IMR-90 (cell line): ENCODE data around the gene TRAPPC12. TPM values are rescaled to one million over a fixed set of nuclear protein-coding genes. Genes with fewer than 3 reads are reported as not detected.

Experiments
- ATAC-seq: fragments of 200-7000 bp; cut with Tn5 transposase; 2 replicates; pipeline ENCODE4 v1.9.1; 2020; ENCODE audit warnings: low read depth, mild to moderate bottlenecking, moderate library complexity
- BruUV-seq: library from RNA; stranded (reverse); fragments of 400-500 nt; replicated peaks from 2 replicates; lab custom pipeline; 2021; lab: Mats Ljungman, UMichigan
- CTCF ChIA-PET: fragments of 300-600 bp; formaldehyde crosslinking; extraction: SDS; loops from one replicate; lab custom pipeline; 2021; ENCODE audit warnings: antibody characterized with exemption; lab: Yijun Ruan, JAX
- POLR2A ChIA-PET: fragments of 300-600 bp; sonication (Branson Sonifier 250); formaldehyde crosslinking; loops from one replicate; lab custom pipeline; 2022; ENCODE audit warnings: antibody characterized with exemption; ENCODE audit not compliant: unreplicated experiment; lab: Charles Lee
- DNase-seq: peaks from one replicate; pipeline ENCODE4 v3.0.0; 2013
- H2AFZ ChIP-seq: replicated peaks from 2 replicates; pipeline ENCODE3; 2013; ENCODE audit warnings: low read length, mild to moderate bottlenecking; ENCODE audit not compliant: poor library complexity
- H2AK5ac ChIP-seq: 2 replicates; pipeline ENCODE4 v1.6.1; 2013; ENCODE audit warnings: low read depth, low read length, inconsistent platforms
- H2AK9ac ChIP-seq: replicated peaks from 2 replicates; pipeline ENCODE3; 2013; ENCODE audit warnings: mild to moderate bottlenecking, low read depth, low read length, moderate library complexity; ENCODE audit not compliant: poor library complexity
- H2BK120ac ChIP-seq: 2 replicates; pipeline ENCODE4 v1.6.1; 2013; ENCODE audit warnings: low read depth, low read length, inconsistent platforms
- H2BK15ac ChIP-seq: 3 replicates; pipeline ENCODE4 v1.6.1; 2013; ENCODE audit warnings: low read depth, low read length, inconsistent platforms
- H2BK20ac ChIP-seq: 2 replicates; pipeline ENCODE4 v1.6.1; 2013; ENCODE audit warnings: low read depth, mild to moderate bottlenecking, inconsistent platforms, low read length, moderate library complexity
- H2BK5ac ChIP-seq: 2 replicates; pipeline ENCODE4 v1.6.1; 2013; ENCODE audit warnings: mild to moderate bottlenecking, low read depth, low read length, inconsistent platforms; ENCODE audit not compliant: poor library complexity, severe bottlenecking
- H3K14ac ChIP-seq: replicated peaks from 2 replicates; pipeline ENCODE4 v1.6.1; 2013; ENCODE audit warnings: low read depth, low read length, inconsistent platforms
- H3K18ac ChIP-seq: 2 replicates; pipeline ENCODE4 v1.6.1; 2013; ENCODE audit warnings: low read depth, low read length, control low read depth
- H3K23ac ChIP-seq: 2 replicates; pipeline ENCODE4 v1.6.1; 2013; ENCODE audit warnings: low read depth, low read length, inconsistent platforms
- H3K27ac ChIP-seq: 2 replicates; pipeline ENCODE4 v1.5.1; 2013; ENCODE audit warnings: mild to moderate bottlenecking, control low read depth, low read length; ENCODE audit not compliant: insufficient read depth
- H3K27me3 ChIP-seq: 2 replicates; pipeline ENCODE4 v1.6.1; 2013; ENCODE audit warnings: low read length; ENCODE audit not compliant: control insufficient read depth, insufficient read depth
- H3K36me3 ChIP-seq: 2 replicates; pipeline ENCODE4 v1.6.1; 2013; ENCODE audit warnings: low read length, mixed read lengths; ENCODE audit not compliant: control insufficient read depth, insufficient read depth
- H3K4ac ChIP-seq: 2 replicates; pipeline ENCODE4 v1.6.1; 2013; ENCODE audit warnings: low read depth, low read length, inconsistent platforms
- H3K4me1 ChIP-seq: 2 replicates; pipeline ENCODE4 v1.6.1; 2013; ENCODE audit warnings: low read length, mixed read lengths; ENCODE audit not compliant: control insufficient read depth, insufficient read depth
- H3K4me2 ChIP-seq: 2 replicates; pipeline ENCODE4 v1.6.1; 2013; ENCODE audit warnings: low read depth, mild to moderate bottlenecking, control low read depth, low read length, moderate library complexity
- H3K4me3 ChIP-seq: 2 replicates; pipeline ENCODE4 v1.5.1; 2013; ENCODE audit warnings: low read depth, mild to moderate bottlenecking, control low read depth, low read length, moderate library complexity; ENCODE audit not compliant: insufficient read depth
- H3K56ac ChIP-seq: 2 replicates; pipeline ENCODE4 v1.6.1; 2013; ENCODE audit warnings: low read length, inconsistent platforms; ENCODE audit not compliant: insufficient read depth; ENCODE audit errors: extremely low read depth
- H3K79me1 ChIP-seq, 2 experiments: 2 replicates each; pipeline ENCODE4 v1.6.1; 2013; ENCODE audit warnings: low read length in 2 of 2, inconsistent platforms in 1 of 2, low read depth in 1 of 2
- H3K9ac ChIP-seq: 2 replicates; pipeline ENCODE4 v1.6.1; 2013; ENCODE audit warnings: low read depth, low read length, control low read depth
- H3K9me1 ChIP-seq: 2 replicates; pipeline ENCODE4 v1.6.1; 2013; ENCODE audit warnings: low read length, inconsistent platforms; ENCODE audit not compliant: insufficient read depth
- H3K9me3 ChIP-seq: 2 replicates; pipeline ENCODE4 v1.6.1; 2013; ENCODE audit warnings: low read length; ENCODE audit not compliant: control insufficient read depth, insufficient read depth
- H4K20me1 ChIP-seq: 2 replicates; pipeline ENCODE4 v1.6.1; 2013; ENCODE audit warnings: low read length, inconsistent platforms; ENCODE audit not compliant: insufficient read depth
- H4K5ac ChIP-seq: 2 replicates; pipeline ENCODE4 v1.6.1; 2013; ENCODE audit warnings: mild to moderate bottlenecking, low read depth, low read length, control low read depth
- H4K8ac ChIP-seq, 2 experiments: 2 replicates each; pipeline ENCODE4 v1.6.1; 2013; ENCODE audit warnings: low read depth in 2 of 2, low read length in 2 of 2, control low read depth in 1 of 2, inconsistent platforms in 1 of 2
- H4K91ac ChIP-seq: 2 replicates; pipeline ENCODE4 v1.6.1; 2013; ENCODE audit warnings: low read depth, low read length, inconsistent platforms; ENCODE audit not compliant: insufficient read depth
- FOS ChIP-seq: fragments of 150-350 bp; IDR thresholded peaks from 2 replicates; pipeline ENCODE4 v1.6.1; 2016; ENCODE audit warnings: low read depth, low read length
- MAFK ChIP-seq: IDR thresholded peaks from 2 replicates; pipeline ENCODE4 v1.6.1; 2012; ENCODE audit warnings: low read depth, low read length, improper control_type of control experiment
- POLR2A ChIP-seq: IDR thresholded peaks from 2 replicates; pipeline ENCODE4 v1.6.1; 2012; ENCODE audit warnings: mild to moderate bottlenecking, low read depth, low read length
- RAD21 ChIP-seq: IDR thresholded peaks from 2 replicates; pipeline ENCODE4 v1.6.1; 2012; ENCODE audit warnings: low read length, improper control_type of control experiment
- WGBS, 2 experiments: methylation state at CpG; one replicate each; pipeline versions ENCODE4 v1.1.5 to v1.1.7; 2013; ENCODE audit warnings: missing lambda C conversion rate in 2 of 2; ENCODE audit not compliant: insufficient read length in 1 of 2; ENCODE audit errors: extremely low coverage in 2 of 2; 5-methylcytosine and 5-hydroxymethylcytosine counted together
- dilution Hi-C: fragments of 300-500 bp; cut with HindIII; formaldehyde crosslinking; loops from one replicate; pipeline ENCODE4 v1.14.3; 2018; ENCODE audit warnings: low sequenced_read_pairs; ENCODE audit not compliant: unreplicated experiment
- in situ Hi-C: fragments of 300-500 bp; cut with MboI; formaldehyde crosslinking; loops from 3 replicates; pipeline ENCODE4 v1.14.3; 2019; ENCODE audit warnings: low sequenced_read_pairs, inconsistent platforms, mixed read lengths
- intact Hi-C: fragments of 100-400 bp; cut with micrococcal nuclease; formaldehyde crosslinking; loops from 2 replicates; pipeline ENCODE4 v1.10.0; 2022
- polyA plus RNA-seq, 3 experiments: library from polyadenylated mRNA; depleted of rRNA; stranded (reverse); fragments of >200 nt; gene quantifications; 2 replicates each; pipeline ENCODE4 v1.2.3, GENCODE V29; 2012; ENCODE audit warnings: low replicate concordance in 1 of 3
- total RNA-seq: library from RNA; depleted of rRNA; stranded (reverse); fragments of >200 nt; gene quantifications from 2 replicates; pipeline ENCODE4 v1.2.3, GENCODE V29; 2012
- TF ChIP-seq, protein P1 (sequence below): fragments of 150-350 bp; IDR thresholded peaks from 2 replicates; pipeline ENCODE4 v1.6.1; 2016; ENCODE audit warnings: low read depth, mild to moderate bottlenecking, low read length, moderate library complexity, borderline replicate concordance

Gene TRAPPC12
- total and polyA plus RNA-seq, 2 of the 4 experiments (the other 2 are of a cell fraction): 25.8 to 69.9 TPM

DNA sequence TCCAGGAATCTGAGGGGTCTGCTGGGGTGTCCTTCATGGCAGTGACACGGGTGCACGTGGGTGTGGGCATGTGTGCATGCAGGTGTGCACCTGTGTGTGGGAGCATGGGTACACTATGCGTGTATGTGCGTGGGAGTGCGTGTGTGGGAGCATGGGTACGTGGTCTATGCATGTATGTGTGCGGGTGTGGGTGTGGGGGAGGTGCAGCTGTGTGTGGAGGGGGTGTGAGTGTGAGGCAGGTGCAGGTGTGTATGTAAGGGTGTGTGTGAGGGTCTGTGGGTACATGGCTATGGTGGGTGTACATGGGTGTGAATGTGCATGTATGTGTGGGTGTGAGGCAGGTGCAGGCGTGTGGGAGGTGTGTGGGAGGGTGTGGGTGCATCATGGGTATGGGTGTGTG is 38.2 kb upstream of the TRAPPC12 start:
- TF ChIP-seq POLR2A: no peak
- TF ChIP-seq, protein P1, sequence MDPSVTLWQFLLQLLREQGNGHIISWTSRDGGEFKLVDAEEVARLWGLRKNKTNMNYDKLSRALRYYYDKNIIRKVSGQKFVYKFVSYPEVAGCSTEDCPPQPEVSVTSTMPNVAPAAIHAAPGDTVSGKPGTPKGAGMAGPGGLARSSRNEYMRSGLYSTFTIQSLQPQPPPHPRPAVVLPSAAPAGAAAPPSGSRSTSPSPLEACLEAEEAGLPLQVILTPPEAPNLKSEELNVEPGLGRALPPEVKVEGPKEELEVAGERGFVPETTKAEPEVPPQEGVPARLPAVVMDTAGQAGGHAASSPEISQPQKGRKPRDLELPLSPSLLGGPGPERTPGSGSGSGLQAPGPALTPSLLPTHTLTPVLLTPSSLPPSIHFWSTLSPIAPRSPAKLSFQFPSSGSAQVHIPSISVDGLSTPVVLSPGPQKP: no peak
- no peak for TF ChIP-seq RAD21
- TF ChIP-seq MAFK: no peak
- TF ChIP-seq FOS: no peak
- Histone ChIP-seq H2AFZ (no peak overlapping the region), H2AK5ac (no peak overlapping the region), H3K9ac (no peak overlapping the region), H3K56ac (no peak overlapping the region), H3K27me3 (no peaks in the 10 kb centered on the region), H4K8ac (no peak overlapping the region), H2BK20ac (no peak overlapping the region), H3K79me1 (peaks cover 0 to 11% of the 10 kb centered on the region in 2 experiments; a peak in 1 of 4 replicates), H3K14ac (no peak overlapping the region), H3K23ac (no peak overlapping the region), H2BK5ac (no peak overlapping the region), H3K4ac (no peak overlapping the region), H4K5ac (no peak overlapping the region), H3K18ac (no peak overlapping the region), H2AK9ac (peak overlapping the region; percentile 26), H3K9me1 (peaks cover 6% of the 10 kb centered on the region; the same call in 1 of the 2 replicates), H2BK15ac (no peak overlapping the region), H3K4me1 (no peaks in the 10 kb centered on the region), H3K4me3 (no peak overlapping the region), H3K27ac (no peak overlapping the region), H2BK120ac (no peak overlapping the region), H4K20me1 (peaks cover 4% of the 10 kb centered on the region), H3K36me3 (peaks cover 3% of the 10 kb centered on the region; the same call in 1 of the 2 replicates), H3K4me2 (no peak overlapping the region), H4K91ac (no peak overlapping the region), H3K9me3 (no peaks in the 10 kb centered on the region)
- dilution Hi-C loops: no loop called here
- POLR2A ChIA-PET: no interaction called here
- CTCF ChIA-PET: no interaction called here
- no TSS peak for BruUV-seq
- 97% methylated on average over 6 of the region's 8 CpGs; no CpG with 5 or more reads in 1 of the 2 experiments for WGBS, 2 experiments
- intact Hi-C loops: no loop called here
- in situ Hi-C loops: no loop called here
- no peak for ATAC-seq
- DNase-seq: no peak
